ENCODE data around the gene DAO.

DNA sequence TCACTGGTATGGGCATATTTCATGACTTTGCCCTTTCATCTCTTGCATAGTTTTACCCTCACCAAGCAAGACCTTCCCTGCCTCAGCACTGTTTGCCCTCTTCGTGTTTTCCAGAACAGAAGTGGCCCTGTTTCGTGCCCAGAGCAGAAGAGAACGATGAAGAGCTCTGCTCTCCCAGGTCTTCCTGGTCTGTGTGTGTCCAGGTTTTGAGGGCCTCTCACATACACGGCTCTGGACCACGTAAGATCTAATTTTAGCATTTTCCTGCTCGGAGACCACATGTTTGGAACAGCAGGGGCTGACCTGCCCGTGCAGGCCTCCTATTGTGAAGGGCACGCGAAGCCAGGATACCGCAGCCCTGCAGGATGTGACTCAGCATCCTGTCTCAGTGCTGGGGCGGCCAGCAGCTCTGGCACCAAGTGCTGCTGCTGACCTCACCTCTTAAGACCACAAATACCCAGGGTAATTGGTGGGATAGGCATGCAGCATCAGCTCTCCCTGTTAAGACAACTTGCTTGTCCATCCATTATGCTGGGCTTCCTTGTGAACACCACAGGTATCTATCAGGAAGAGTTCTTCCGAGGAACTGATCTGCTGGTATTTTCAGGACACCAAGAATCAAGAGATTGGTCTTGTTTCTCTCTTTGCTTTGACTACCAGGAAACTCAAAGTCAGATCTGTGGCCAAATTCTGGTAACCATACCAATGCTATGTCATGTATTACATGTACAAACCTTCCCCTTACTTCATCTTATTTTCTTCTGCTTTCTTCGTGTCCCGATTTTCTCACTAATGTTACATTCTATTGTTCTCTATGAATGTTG, 41.5 kb upstream of the DAO start:
- no peak for TF ChIP-seq POLR2A (IDR thresholded peaks at IDR 0.05)
- TF ChIP-seq, protein P1, sequence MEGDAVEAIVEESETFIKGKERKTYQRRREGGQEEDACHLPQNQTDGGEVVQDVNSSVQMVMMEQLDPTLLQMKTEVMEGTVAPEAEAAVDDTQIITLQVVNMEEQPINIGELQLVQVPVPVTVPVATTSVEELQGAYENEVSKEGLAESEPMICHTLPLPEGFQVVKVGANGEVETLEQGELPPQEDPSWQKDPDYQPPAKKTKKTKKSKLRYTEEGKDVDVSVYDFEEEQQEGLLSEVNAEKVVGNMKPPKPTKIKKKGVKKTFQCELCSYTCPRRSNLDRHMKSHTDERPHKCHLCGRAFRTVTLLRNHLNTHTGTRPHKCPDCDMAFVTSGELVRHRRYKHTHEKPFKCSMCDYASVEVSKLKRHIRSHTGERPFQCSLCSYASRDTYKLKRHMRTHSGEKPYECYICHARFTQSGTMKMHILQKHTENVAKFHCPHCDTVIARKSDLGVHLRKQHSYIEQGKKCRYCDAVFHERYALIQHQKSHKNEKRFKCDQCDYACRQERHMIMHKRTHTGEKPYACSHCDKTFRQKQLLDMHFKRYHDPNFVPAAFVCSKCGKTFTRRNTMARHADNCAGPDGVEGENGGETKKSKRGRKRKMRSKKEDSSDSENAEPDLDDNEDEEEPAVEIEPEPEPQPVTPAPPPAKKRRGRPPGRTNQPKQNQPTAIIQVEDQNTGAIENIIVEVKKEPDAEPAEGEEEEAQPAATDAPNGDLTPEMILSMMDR (IDR thresholded peaks at IDR 0.05): no peak

All from ovary (tissue), 3 donors.